ENCODE measurements around the gene EEFSEC.

The EEFSEC gene

DNA sequence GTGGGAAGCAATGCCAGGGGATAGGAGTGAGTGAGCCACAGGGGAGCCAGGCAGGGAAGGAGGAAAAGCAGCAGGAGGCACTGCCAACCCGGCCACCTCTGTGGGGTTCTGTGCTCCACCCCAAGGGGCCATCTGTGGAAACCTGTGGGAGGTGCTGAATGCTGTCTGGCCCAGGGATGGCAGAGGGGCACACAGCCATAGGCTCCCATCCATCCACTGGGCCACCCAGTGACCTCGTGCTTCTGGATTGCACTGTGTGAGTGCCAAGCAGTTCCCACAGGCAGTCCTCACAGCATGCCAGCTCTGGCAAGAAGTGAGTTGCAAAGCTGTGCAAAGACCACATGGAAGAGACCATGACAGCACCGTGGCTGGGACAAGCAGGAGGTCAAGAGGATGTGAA is 285.9 kb downstream of the EEFSEC start:
- Histone ChIP-seq H3K9me3 (ENCODE audit: control insufficient read depth in 1 of 2, low read length in 2 of 2) (no peaks in the 10 kb centered on the region), H3K4me3 (ENCODE audit: low read depth in 1 of 2, low read length in 2 of 2) (no peak overlapping the region), H3K27me3 (ENCODE audit: control insufficient read depth in 1 of 2, insufficient read depth in 2 of 2, low read length in 2 of 2) (peaks cover 5 to 9% of the 10 kb centered on the region in 2 donors), H3K36me3 (ENCODE audit: control insufficient read depth in 1 of 2, insufficient read depth in 2 of 2, low read length in 2 of 2) (no peaks in the 10 kb centered on the region), H3K27ac (ENCODE audit: low read depth, low read length) (no peak overlapping the region), H3K9ac (ENCODE audit: low read depth in 1 of 2, low read length in 2 of 2) (no peak overlapping the region), H3K4me1 (ENCODE audit: control insufficient read depth in 1 of 2, insufficient read depth in 2 of 2, low read length in 2 of 2) (no peaks in the 10 kb centered on the region)

DNA sequence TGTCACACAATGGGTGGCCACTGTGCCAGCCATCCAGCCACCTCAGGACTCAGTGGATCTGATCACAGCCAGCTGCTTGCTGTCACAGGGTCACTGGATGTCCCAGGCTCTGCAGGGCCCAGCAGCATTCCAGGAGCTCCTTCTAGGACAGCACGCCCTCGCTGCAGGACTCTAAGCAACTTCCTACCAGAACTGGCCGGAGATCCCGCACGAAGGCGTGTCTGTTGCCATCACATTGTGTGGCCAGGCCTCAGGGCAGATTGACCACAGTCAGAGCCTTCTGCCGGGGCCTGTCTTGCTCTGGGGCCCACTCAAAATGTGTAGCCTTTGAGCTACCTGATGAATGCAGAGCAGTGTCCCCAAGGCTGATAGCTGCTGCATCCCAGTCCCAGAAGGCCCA is 288.8 kb downstream of the EEFSEC start:
- peaks cover 0 to 2% of the 10 kb centered on the region in 2 donors for H3K27me3 ChIP-seq (ENCODE audit: control insufficient read depth in 1 of 2, insufficient read depth in 2 of 2, low read length in 2 of 2)
- H3K4me3 ChIP-seq (ENCODE audit: low read depth in 1 of 2, low read length in 2 of 2) = no peak overlapping the region
- no peaks in the 10 kb centered on the region for H3K36me3 ChIP-seq (ENCODE audit: control insufficient read depth in 1 of 2, insufficient read depth in 2 of 2, low read length in 2 of 2)
- H3K9me3 ChIP-seq (ENCODE audit: control insufficient read depth in 1 of 2, low read length in 2 of 2) = no peaks in the 10 kb centered on the region
- H3K4me1 ChIP-seq (ENCODE audit: control insufficient read depth in 1 of 2, insufficient read depth in 2 of 2, low read length in 2 of 2) = no peaks in the 10 kb centered on the region
- H3K27ac ChIP-seq (ENCODE audit: low read depth, low read length) = no peak overlapping the region
- no peak overlapping the region for H3K9ac ChIP-seq (ENCODE audit: low read depth in 1 of 2, low read length in 2 of 2)

DNA sequence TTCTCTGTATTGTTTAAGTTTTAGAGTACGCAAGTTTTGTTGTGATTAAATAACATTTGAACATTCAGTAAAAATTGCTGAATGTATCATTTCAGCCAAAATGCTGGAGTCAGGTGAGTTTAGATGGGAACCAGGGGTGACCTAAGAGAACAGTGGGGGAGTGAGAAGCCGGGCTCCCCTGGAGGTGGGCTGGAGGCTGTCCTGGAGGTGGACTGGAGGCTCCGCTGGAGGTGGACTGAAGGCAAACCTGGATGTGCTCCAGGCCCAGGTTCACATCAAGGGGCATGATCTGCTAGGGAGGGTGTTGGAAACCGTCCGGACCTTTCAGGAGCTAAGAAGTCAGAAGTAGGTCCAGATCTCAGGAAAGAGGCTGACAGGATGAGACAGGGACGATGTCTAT is 289.7 kb downstream of the EEFSEC start:
- Histone ChIP-seq H3K36me3 (ENCODE audit: control insufficient read depth in 1 of 2, insufficient read depth in 2 of 2, low read length in 2 of 2) (no peaks in the 10 kb centered on the region), H3K27ac (ENCODE audit: low read depth, low read length) (no peak overlapping the region), H3K4me3 (ENCODE audit: low read depth in 1 of 2, low read length in 2 of 2) (no peak overlapping the region), H3K27me3 (ENCODE audit: control insufficient read depth in 1 of 2, insufficient read depth in 2 of 2, low read length in 2 of 2) (peaks cover 0 to 2% of the 10 kb centered on the region in 2 donors), H3K9ac (ENCODE audit: low read depth in 1 of 2, low read length in 2 of 2) (no peak overlapping the region), H3K9me3 (ENCODE audit: control insufficient read depth in 1 of 2, low read length in 2 of 2) (no peaks in the 10 kb centered on the region), H3K4me1 (ENCODE audit: control insufficient read depth in 1 of 2, insufficient read depth in 2 of 2, low read length in 2 of 2) (no peaks in the 10 kb centered on the region)

DNA sequence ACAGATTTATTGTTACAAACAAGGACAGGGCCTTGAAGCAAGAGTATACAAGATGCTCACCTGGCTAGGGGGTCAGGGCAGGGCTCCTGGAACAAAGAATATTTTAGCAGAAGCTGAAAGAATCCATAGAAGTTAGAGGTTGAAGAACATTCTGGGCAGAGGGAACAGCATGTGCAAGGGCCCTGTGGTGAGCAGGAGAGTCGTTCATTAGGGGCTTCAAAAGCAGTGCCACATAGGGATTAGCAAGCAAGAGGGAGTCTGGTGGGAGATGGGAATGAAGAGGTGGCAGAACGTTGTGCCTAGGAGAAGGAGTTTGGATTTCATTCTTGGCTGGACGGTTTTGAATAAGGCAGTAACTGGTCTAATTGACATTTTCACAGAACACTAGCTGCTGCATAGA is 290.5 kb downstream of the EEFSEC start:
- H3K4me3 ChIP-seq (ENCODE audit: low read depth in 1 of 2, low read length in 2 of 2) = no peak overlapping the region
- no peaks in the 10 kb centered on the region for H3K9me3 ChIP-seq (ENCODE audit: control insufficient read depth in 1 of 2, low read length in 2 of 2)
- H3K27me3 ChIP-seq (ENCODE audit: control insufficient read depth in 1 of 2, insufficient read depth in 2 of 2, low read length in 2 of 2) = no peaks in the 10 kb centered on the region
- no peaks in the 10 kb centered on the region for H3K4me1 ChIP-seq (ENCODE audit: control insufficient read depth in 1 of 2, insufficient read depth in 2 of 2, low read length in 2 of 2)
- no peaks in the 10 kb centered on the region for H3K36me3 ChIP-seq (ENCODE audit: control insufficient read depth in 1 of 2, insufficient read depth in 2 of 2, low read length in 2 of 2)
- no peak overlapping the region for H3K9ac ChIP-seq (ENCODE audit: low read depth in 1 of 2, low read length in 2 of 2)
- no peak overlapping the region for H3K27ac ChIP-seq (ENCODE audit: low read depth, low read length)

GRCh38 chr3:128445357-128445756 is 292.1 kb downstream of the EEFSEC start:
- no peaks in the 10 kb centered on the region for H3K4me1 ChIP-seq (ENCODE audit: control insufficient read depth in 1 of 2, insufficient read depth in 2 of 2, low read length in 2 of 2)
- H3K27me3 ChIP-seq (ENCODE audit: control insufficient read depth in 1 of 2, insufficient read depth in 2 of 2, low read length in 2 of 2) = no peaks in the 10 kb centered on the region
- no peak overlapping the region for H3K27ac ChIP-seq (ENCODE audit: low read depth, low read length)
- no peaks in the 10 kb centered on the region for H3K9me3 ChIP-seq (ENCODE audit: control insufficient read depth in 1 of 2, low read length in 2 of 2)
- H3K9ac ChIP-seq (ENCODE audit: low read depth in 1 of 2, low read length in 2 of 2) = no peak overlapping the region
- H3K36me3 ChIP-seq (ENCODE audit: control insufficient read depth in 1 of 2, insufficient read depth in 2 of 2, low read length in 2 of 2) = no peaks in the 10 kb centered on the region
- no peak overlapping the region for H3K4me3 ChIP-seq (ENCODE audit: low read depth in 1 of 2, low read length in 2 of 2)

- Histone ChIP-seq H3K4me1 (ENCODE audit: control insufficient read depth in 1 of 2, insufficient read depth in 2 of 2, low read length in 2 of 2) (no peaks in the 10 kb centered on the region), H3K9ac (ENCODE audit: low read depth in 1 of 2, low read length in 2 of 2) (no peak overlapping the region), H3K27me3 (ENCODE audit: control insufficient read depth in 1 of 2, insufficient read depth in 2 of 2, low read length in 2 of 2) (peaks cover 0 to 4% of the 10 kb centered on the region in 2 donors), H3K36me3 (ENCODE audit: control insufficient read depth in 1 of 2, insufficient read depth in 2 of 2, low read length in 2 of 2) (no peaks in the 10 kb centered on the region), H3K9me3 (ENCODE audit: control insufficient read depth in 1 of 2, low read length in 2 of 2) (no peaks in the 10 kb centered on the region), H3K4me3 (ENCODE audit: low read depth in 1 of 2, low read length in 2 of 2) (no peak overlapping the region), H3K27ac (ENCODE audit: low read depth, low read length) (no peak overlapping the region)
Measured at GRCh38 chr3:128446821-128447220, 293.5 kb downstream of the EEFSEC start.

GRCh38 chr3:128447561-128448013 is 294.3 kb downstream of the EEFSEC start:
- Histone ChIP-seq H3K9ac (ENCODE audit: low read depth in 1 of 2, low read length in 2 of 2) (no peak overlapping the region), H3K27me3 (ENCODE audit: control insufficient read depth in 1 of 2, insufficient read depth in 2 of 2, low read length in 2 of 2) (peaks cover 0 to 4% of the 10 kb centered on the region in 2 donors), H3K27ac (ENCODE audit: low read depth, low read length) (no peak overlapping the region), H3K9me3 (ENCODE audit: control insufficient read depth in 1 of 2, low read length in 2 of 2) (no peaks in the 10 kb centered on the region), H3K4me3 (ENCODE audit: low read depth in 1 of 2, low read length in 2 of 2) (no peak overlapping the region), H3K4me1 (ENCODE audit: control insufficient read depth in 1 of 2, insufficient read depth in 2 of 2, low read length in 2 of 2) (no peaks in the 10 kb centered on the region), H3K36me3 (ENCODE audit: control insufficient read depth in 1 of 2, insufficient read depth in 2 of 2, low read length in 2 of 2) (no peaks in the 10 kb centered on the region)

- no peak overlapping the region for H3K27ac ChIP-seq (ENCODE audit: low read depth, low read length)
- H3K9me3 ChIP-seq (ENCODE audit: control insufficient read depth in 1 of 2, low read length in 2 of 2) = no peaks in the 10 kb centered on the region
Measured at GRCh38 chr3:128448491-128448890, 295.2 kb downstream of the EEFSEC start.

GRCh38 chr3:128449111-128449638 is 295.9 kb downstream of the EEFSEC start:
- Histone ChIP-seq H3K27me3 (ENCODE audit: control insufficient read depth in 1 of 2, insufficient read depth in 2 of 2, low read length in 2 of 2) (peaks cover 0 to 4% of the 10 kb centered on the region in 2 donors), H3K4me1 (ENCODE audit: control insufficient read depth in 1 of 2, insufficient read depth in 2 of 2, low read length in 2 of 2) (no peaks in the 10 kb centered on the region), H3K36me3 (ENCODE audit: control insufficient read depth in 1 of 2, insufficient read depth in 2 of 2, low read length in 2 of 2) (no peaks in the 10 kb centered on the region), H3K4me3 (ENCODE audit: low read depth in 1 of 2, low read length in 2 of 2) (no peak overlapping the region), H3K27ac (ENCODE audit: low read depth, low read length) (no peak overlapping the region), H3K9ac (ENCODE audit: low read depth in 1 of 2, low read length in 2 of 2) (no peak overlapping the region), H3K9me3 (ENCODE audit: control insufficient read depth in 1 of 2, low read length in 2 of 2) (no peaks in the 10 kb centered on the region)

More at GRCh38 chr3:128448491-128448890, 295.2 kb downstream of the EEFSEC start:
- H3K36me3 ChIP-seq (ENCODE audit: control insufficient read depth in 1 of 2, insufficient read depth in 2 of 2, low read length in 2 of 2) = no peaks in the 10 kb centered on the region
- H3K4me1 ChIP-seq (ENCODE audit: control insufficient read depth in 1 of 2, insufficient read depth in 2 of 2, low read length in 2 of 2) = no peaks in the 10 kb centered on the region
- H3K9ac ChIP-seq (ENCODE audit: low read depth in 1 of 2, low read length in 2 of 2) = no peak overlapping the region
- H3K4me3 ChIP-seq (ENCODE audit: low read depth in 1 of 2, low read length in 2 of 2) = no peak overlapping the region
- H3K27me3 ChIP-seq (ENCODE audit: control insufficient read depth in 1 of 2, insufficient read depth in 2 of 2, low read length in 2 of 2) = peaks cover 0 to 4% of the 10 kb centered on the region in 2 donors

GRCh38 chr3:128452120-128452519 is 298.8 kb downstream of the EEFSEC start:
- H3K4me3 ChIP-seq (ENCODE audit: low read depth in 1 of 2, low read length in 2 of 2) = no peak overlapping the region
- no peaks in the 10 kb centered on the region for H3K36me3 ChIP-seq (ENCODE audit: control insufficient read depth in 1 of 2, insufficient read depth in 2 of 2, low read length in 2 of 2)
- H3K27me3 ChIP-seq (ENCODE audit: control insufficient read depth in 1 of 2, insufficient read depth in 2 of 2, low read length in 2 of 2) = peaks cover 11 to 21% of the 10 kb centered on the region in 2 donors
- no peaks in the 10 kb centered on the region for H3K4me1 ChIP-seq (ENCODE audit: control insufficient read depth in 1 of 2, insufficient read depth in 2 of 2, low read length in 2 of 2)
- no peak overlapping the region for H3K27ac ChIP-seq (ENCODE audit: low read depth, low read length)
- H3K9ac ChIP-seq (ENCODE audit: low read depth in 1 of 2, low read length in 2 of 2) = no peak overlapping the region
- H3K9me3 ChIP-seq (ENCODE audit: control insufficient read depth in 1 of 2, low read length in 2 of 2) = no peaks in the 10 kb centered on the region
